GM18858 (cell line): Measurements from ENCODE around the gene CRB2.
"Not testable (repeated sequence)": the region's sequence is repeated elsewhere in the genome, so short reads cannot be mapped to it uniquely, and the experiment has no call there.

Source experiments
- ATAC-seq: cut with Tn5 transposase; IDR thresholded peaks from one replicate; pipeline ENCODE4 v1.9.1; 2021; ENCODE audit not compliant: unreplicated experiment

CRB2 gene

DNA sequence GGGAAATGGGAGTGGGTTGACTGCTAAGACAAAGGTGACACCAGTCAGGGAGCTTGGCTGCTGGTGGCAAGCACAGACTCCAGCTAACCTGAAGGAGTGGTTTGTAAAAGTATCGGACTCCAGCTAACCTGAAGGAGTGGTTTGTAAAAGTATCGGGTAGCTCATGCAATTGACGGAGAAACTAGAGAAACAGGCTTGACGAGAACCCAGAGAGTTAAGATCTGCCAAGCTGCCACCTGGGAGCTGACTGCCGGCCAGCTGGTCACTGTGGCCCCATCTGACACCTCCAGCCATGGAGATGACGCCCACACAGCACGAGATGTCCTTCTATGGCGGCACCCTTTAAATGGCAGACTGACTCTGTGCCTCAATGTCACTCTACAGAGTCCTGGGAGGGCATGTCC, 28.3 kb upstream of the CRB2 start:
- ATAC-seq: no peak

DNA sequence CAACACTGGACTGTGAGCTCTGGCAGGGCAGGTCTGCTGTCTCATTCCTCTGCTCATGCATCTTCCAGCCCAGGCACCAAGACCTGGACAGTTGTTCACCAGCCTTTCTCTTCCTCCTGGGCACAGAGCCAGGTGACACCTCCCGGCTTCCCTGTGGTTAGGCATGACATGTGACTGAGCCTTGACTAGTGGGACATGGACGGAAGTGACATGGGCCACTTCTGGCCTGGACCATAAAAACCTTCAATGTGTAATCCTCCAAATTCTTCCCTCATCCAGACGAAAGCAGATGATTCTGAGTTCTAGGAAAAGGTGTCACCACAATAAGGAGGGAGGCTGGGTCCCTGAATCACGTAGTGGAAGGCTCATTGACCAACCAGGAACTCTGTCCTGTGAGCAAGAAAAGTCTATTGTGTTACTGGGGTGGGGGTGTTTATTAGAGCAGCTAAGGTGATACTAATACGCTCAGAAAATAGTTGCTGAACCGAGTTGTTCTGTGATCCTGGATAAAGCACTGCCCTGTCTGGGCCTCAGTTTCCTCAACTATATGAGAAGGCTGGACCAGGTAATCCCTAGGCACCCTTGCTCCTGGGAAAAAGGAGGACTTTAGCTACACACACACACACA, 26.6 kb upstream of the CRB2 start:
- no peak for ATAC-seq

DNA sequence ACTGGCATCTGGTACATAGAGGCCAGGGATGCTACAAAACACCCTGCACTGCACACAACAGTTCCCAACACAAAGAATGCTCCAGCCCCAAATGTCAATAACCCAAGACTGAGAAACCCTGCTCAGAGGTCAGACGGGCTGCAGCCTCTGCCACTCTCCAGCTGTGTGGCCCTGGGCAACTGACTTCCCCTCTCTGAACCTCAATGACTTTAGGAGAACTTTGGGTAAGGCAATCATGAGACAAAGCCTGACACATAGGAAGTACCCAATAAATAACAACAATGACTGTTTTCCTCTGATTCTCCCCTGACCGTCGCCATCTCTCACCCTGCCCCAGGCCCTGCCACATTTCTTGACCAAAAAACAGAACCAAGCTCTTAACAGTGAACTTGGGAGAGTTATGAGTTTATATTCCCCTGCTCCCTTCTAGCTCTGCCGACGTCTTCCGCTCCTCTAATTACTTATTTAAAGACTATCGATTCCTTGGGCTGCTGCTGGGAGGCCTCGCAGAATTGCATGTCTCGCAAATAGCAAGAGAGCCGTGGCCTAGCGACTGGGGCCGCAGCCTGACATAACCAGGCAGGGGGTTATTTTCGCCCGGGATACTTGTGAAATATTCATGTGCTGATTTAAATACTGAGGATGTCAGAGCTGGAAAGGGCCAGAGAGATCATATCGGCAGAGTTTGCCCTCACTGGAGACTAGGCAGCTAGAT, 24.5 kb upstream of the CRB2 start:
- no peak for ATAC-seq

DNA sequence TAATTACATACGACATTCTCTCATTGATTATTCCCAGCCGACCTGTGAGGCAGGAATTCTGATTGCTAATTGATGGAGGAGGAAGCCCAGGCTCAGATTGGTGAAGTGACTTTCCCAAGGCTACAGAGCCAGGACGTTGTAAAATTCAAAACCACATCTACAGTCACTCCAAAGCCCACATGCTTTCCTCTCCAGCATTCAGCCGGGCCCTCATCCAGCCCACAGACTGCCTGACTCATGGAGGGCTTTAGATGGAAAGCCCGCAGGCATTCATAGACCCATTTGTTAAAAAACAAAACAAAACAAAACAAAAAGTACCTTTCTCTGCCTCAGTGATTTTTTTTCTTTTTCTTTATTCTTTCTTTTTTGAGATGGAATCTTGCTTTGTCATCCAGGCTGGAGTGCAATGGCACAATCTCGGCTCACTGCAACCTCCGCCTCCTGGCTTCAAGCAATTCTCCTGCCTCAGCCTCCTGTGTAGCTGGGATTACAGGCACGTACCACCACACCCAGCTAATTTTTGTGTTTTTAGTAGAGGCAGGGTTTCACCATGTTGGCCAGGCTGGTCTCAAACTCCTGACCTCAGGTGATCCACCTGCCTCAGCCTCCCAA, 22.8 kb upstream of the CRB2 start:
- ATAC-seq: not testable (repeated sequence)

DNA sequence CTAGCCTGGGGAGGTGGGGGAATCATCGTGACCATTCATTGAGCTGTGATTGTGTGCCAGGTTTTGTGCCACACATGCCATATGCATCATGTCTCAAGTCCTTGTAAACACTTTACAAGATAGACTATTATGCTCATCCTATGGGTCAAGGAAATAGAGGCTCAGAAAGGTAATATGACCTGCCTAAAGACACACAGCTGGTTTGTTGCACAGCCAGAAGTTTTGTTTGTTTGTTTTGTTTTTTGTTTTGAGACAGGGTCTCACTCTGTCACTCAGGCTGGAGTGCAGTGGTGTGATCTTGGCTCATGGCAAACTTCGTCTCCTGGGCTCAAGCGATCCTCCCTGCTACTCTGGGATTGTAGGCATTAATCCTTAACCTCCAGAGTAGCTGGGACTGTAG, 21.4 kb upstream of the CRB2 start:
- ATAC-seq: no peak

DNA sequence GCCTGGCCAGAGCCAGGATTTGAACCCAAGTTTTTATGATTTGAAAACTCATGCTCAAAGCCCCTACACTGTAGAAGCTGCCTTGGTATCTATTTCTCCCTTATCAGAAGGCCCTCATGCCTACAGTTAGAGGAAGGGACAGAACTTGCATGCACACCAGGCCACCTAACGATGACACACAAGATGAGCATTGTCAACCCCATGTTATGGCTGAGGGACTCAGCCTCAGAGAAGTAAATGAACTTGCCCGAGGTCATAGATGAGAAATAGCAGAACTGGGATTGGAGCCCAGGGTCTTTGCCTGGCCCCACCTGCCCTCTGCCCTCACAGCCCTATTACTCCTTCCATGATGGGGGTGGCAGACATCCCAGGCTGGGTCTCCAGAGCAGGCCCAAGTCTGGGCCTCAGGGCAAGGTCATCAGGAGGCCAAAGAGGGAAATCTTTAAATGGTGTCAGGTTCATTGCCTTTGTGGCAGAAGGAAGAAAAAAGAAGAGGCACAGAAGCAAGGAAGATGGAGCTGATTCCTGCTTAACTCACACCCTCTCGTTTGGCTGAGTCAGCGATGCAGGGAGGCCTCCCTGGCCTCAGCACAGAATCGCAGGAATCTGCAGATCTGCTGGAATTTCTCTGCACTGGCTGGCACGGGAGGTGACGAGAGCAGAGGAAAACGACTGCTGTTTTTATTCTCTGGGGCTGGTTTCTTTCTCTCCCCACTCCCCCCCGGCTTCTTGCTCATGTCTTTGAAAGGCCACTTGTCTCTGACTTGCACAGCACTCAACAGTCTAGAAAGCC, 20.6 kb upstream of the CRB2 start:
- ATAC-seq: no peak

DNA sequence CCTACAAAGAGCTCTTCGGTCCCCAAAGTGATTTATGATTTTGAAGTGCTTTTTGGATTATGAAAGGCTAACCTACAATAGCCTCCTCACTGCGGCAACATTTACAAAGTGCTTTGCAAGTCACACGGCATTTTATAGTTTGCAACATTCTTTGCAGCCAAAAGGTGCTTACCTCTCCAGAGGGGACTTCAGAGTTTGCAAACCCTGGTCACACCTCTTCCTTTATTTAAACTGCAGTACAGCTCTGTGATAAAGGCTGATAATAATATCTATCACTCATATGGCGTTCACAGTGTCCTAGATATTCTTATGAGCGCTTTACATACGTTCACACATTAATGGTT, 20.0 kb upstream of the CRB2 start:
- ATAC-seq: no peak

DNA sequence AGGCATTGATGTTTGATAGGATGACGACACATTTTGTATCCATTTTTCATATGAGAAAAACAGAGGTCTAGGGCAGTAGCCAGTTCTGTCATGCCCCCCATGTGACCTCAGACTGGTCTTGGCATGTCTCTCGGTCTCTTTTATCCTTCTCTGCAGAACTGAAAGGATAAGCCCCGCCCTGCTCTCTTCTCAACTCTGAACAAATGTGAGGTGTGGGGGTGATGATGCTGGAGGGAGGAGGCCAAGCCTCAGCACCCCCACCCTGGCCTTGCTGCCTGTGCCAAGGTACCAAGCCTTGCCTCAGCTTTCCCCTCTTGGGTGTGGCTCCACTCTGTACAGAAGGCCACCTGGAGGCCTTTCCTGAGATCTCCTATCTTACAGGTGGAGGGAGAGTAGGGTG, 19.5 kb upstream of the CRB2 start:
- ATAC-seq: no peak

DNA sequence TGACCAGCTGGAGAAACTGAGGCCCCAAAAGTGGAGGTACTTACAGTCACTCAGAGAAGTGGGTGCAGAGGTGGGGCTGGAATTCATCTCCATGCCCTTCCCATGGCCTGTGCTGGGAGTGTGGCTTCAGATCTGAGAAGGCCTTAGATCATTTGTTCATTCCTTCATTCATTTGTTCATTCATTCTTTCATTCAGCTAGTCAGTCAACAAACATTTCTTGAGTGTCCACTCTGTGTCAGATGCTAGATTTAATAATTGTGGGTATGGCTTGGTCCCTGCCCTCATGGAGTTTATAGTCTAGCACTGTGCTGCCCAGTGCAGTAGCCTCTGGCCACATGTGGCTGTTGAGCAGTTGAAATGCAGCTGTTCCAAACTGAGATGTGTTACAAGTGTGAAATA, 19.0 kb upstream of the CRB2 start:
- ATAC-seq: no peak

DNA sequence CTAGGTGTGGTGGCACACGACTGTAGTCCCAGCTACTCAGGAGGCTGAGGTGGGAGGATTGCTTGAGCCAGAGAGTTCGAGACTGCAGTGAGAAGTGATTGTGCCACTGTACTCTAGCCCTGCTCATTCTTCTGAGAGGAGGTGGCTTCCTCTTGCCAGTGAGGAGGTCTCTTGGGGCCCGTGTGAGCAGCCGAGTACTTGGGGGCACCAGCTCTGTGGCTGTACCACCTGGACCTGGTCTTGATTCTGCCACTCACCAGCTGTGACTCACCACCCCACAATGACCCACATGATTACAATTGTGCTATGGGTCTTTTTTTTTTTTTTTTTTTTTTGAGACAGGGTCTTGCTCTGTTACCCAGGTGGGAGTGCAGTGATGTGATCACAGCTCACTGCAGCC, 18.0 kb upstream of the CRB2 start:
- no peak for ATAC-seq

DNA sequence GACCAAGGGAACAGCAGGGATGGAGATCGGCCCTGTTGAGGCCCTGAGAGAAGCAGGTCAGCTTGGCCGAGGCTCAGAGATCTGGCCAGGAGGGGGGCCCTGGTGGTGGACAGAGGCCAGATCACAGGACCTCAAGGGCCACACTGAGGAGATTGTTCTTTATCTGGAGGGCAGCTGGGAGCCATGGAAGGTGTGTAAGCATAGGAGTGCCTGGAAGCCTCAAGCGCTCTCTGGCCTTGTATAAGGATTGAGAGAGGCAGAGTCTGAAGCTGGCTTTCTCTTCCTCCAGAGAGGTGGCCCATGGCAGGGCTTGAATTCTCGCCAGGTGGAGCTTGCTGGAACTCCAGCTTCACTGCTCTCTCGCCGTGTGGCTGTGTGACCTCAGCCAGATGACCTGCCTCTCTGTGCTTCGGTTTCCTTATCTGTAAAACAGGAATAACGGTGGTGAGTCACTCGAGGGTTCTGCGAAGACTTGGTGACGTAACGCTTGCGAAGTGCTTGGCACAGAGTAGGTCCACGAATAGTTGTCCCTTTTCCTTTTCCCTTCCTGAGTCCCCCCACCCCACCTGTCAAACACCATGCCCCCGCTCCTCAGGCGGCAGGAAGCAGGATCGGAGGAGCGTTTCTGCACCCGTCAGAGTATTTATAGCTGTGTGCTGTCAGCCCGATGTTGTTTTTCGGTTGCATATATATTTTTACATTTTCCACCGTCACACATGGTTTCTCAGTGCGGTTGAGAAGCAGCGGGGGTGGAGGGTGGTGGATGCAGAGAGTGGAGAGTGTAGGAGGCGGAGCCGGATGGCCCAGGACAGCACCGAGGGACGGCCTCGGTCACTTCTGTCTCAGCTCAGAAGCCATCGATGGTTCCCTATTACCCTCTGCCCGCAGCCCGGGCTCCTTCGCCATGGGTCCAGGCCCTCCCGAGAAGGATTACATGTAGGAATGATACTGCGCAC, 17.0 kb upstream of the CRB2 start:
- ATAC-seq: peak; percentile 51

DNA sequence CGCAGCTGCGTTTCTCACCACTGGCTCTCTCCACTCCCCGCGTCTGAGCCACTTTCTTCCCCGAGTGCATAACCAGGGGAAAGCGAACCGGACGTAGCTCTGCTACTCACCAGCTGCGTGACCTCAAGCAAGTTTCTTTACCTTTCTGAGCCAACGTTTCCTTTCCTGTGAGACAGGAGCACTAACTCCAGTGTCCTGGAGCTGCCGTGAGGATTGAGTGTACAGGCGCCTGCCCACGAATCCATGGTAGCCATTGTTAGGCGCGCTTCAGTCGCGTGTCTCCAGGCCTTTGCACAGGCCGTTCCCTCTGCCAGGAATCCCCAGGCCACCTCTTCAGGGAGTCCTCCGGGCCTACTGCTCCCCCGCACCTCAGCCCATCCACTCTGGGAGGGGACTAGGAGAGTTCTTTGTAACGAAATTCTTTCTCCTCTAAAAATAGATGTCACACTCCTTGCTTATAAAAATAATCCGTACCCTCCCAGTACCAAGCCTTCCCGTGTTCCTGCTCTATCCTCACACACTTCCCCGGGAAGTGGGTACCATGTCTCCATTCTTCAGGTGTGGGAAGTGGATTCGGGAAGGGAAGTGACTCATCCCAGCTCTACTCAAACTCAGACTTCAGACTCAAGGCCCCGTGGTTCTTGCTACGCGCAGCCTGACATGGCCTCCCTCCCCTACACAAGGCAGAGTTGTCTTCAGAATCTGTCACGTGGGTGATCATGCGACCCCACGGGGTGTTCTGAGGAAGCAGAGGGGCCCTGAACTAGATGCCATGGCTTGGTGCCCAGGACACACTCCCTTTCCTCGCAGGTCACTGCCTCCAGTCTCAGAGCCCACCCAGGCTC, 16.1 kb upstream of the CRB2 start:
- ATAC-seq: peak; percentile 28

DNA sequence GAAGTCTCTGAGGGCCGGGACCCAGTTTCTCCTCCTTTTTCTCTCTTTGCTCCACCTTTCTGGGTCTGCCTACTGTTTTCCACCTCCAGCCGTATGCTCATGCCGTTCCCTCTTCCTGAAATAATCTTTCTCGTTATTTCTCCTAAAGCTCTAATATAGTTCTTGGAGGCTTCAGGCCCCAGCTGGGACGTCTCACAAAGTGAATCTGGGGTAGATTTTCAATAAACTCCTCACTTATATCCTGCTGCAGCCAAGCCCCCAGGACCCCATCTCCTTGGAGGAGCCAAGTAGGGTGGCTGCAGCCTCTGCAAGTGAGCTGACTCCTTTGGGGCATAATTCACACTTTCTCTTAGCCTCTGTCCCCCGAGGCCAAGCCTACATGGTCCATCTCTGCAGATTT, 14.2 kb upstream of the CRB2 start:
- no peak for ATAC-seq

DNA sequence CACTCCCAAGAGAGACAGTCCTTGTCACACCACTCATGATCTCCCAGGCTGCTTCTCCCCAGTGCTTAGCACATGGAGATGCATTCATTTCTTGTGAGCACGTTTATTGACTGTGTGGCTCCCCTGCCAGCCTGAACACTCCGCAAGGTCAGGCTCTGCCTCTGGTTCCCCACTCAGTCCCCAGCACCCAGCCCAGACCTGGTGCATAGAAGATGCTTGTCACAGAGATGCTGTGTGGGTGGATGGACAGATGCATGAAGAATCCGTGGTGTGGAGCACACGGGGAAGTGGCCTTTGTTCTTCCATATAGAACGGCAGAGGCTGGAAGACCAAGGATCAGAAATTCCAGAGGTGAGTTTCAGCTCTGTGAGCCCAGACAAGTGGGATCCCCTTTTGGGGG, 13.8 kb upstream of the CRB2 start:
- ATAC-seq: no peak

DNA sequence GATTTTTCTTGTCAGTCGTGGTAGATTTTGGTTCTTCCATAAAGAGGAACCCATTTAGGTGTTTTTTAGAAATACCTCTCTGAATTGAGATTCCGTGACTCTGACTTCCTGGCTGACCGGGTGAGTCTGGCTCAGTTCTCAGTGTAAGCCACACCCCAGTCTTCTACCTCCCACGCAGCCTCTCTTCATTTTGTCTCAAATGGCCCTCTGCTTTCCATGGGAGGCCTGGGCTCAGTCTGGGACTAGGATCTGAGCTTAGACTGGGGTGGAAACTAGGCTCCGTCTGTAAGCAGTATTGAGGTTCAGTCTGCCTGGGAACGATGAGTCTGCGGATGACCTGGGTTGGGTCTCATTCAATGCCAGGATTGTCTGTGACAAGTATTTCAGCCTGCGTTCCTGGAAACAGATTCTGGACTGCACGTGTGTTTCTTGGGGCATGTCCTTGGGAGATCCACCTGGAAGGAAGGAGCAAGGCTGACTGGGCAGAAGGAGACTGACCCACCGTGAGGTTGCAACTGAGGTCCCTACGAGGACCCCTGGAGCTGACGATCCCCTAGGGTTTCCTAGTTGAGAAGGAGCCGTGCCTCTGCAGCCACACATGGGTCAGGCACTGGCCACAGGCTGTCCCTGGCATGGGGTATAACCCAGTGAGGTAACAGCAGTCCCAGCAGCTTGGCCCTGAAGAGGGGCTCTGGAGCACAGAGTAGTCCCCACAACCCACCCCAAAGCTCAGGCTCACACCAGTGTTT, 12.4 kb upstream of the CRB2 start:
- ATAC-seq: no peak

DNA sequence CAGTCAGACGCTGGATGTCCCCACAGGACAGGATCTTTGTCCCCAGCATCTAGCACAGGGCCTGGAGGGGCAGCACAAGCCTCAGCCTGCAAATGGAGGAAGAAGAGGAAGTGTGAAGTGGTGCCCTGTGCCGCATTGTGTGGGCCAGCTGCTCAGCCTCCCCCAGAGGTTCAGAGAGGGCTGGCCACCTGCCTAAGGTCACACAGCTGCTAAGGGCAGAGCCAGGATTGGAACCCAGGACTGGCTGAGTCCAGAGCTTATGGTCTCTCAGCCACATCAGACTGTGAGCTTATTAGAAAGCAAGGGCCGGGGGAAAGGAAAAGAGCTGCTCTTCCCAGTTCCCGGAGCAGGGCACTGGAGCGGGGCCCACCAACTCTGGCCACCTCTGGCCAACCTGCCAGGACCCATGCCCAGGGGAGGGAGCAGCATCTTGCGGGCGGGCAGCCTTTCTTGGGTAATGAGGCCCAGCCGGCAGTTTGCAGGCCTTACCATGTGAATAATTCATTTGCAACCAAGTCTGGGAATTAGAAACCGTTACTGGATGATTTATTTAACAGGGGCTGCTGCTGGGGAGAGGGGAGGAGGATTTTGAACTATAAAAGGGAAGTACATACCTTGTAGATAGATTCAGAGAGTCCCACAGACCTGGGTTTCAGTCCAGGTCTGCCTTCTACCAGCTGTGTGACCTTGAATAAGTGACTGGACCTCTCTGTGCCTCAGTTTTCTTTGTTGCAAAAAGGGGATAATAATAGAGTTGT, 11.6 kb upstream of the CRB2 start:
- no peak for ATAC-seq

DNA sequence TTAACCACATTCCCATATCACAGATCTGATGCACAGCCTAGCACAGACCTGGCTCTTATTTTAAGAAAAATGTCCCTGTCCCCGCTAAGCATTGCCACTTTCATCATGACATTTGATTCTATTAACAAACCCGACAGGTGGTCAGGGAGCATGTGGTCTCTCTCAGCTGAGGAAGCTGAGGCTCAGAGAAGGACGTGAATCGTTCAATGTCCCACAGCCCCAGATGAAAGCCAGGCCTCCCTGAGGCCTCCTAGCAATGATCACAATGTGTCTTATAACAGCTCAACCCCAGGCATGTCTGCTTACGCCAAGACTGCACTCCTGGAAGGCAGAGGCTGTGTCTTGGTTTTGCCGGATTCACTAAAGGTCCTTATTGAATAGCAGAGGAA, 10.4 kb upstream of the CRB2 start:
- no peak for ATAC-seq

DNA sequence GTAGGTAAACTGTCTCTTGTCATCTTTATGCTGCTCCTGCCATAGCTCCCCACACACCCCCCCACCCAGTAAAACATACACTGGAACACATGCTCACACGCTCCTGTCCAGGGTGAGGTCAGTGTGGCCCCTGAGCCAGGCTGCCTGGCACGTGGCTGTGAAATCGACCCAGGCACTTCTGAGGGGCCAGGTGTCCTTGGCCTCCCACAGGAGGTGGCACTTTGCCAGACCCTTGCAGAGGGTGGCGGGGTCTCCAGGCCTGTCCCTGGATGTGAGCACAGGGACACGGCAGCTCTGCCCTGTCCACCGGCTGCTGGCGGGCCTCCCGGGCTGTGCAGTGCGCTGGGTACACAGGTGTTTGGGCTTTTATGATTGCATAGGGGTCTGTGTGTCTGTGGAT, 10.0 kb upstream of the CRB2 start:
- no peak for ATAC-seq

DNA sequence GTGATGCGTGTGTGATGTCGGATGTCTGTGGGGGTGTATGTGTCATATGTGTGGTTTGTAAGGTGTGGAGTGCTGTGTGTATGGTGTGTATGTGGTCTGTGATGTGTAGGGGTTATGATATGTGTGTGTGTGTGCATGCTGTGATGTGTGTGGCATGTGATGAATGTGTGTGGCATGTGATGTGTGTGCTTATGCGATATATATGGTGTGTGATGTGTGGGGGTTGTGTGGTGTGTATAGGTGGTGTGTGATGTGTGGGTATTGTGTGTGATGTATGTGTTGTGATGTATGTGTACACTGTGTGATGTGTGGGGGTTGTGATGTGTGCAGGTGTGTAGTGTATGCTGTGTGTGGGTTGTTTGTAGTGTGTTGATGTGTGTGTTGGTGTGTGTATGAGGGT, 9.2 kb upstream of the CRB2 start:
- no peak for ATAC-seq
